ENCODE data around the gene TMPRSS4. TPM values are rescaled to one million over a fixed set of nuclear protein-coding genes. Genes with fewer than 3 reads are reported as not detected.

Gene TMPRSS4
- total and polyA plus RNA-seq, 2 donors (not counting 1 experiment from before 2014, with no cell fraction given), result not detected

GRCh38 chr11:118105657-118106305 lies 28.9 kb downstream of the TMPRSS4 start:
- 91% methylated on average over 4 of the region's 4 CpGs for WGBS (ENCODE audit: insufficient coverage)
- Histone ChIP-seq H3K4me2 (replicated peaks; ENCODE audit: low read depth, low read length, poor library complexity, severe bottlenecking) (no peak overlapping the region), H3K27me3 (replicated peaks in 1 of 4; ENCODE audit: control extremely low read depth in 1 of 4, control insufficient read depth in 3 of 4, insufficient read depth in 4 of 4, low read length in 3 of 4) (no peaks in the 10 kb centered on the region), H3K79me2 (ENCODE audit: control insufficient read depth, insufficient read depth, low read length) (no peaks in the 10 kb centered on the region), H3K9me3 (ENCODE audit: control extremely low read depth in 1 of 3, control insufficient read depth in 2 of 3, insufficient read depth in 1 of 3, low read length in 2 of 3) (no peaks in the 10 kb centered on the region), H3K36me3 (replicated peaks in 1 of 2; ENCODE audit: control extremely low read depth in 1 of 2, control insufficient read depth in 1 of 2, extremely low read depth in 1 of 2, insufficient read depth in 2 of 2, low read length in 1 of 2) (no peaks in the 10 kb centered on the region), H4K20me1 (ENCODE audit: control insufficient read depth, insufficient read depth, low read length, poor library complexity, severe bottlenecking) (no peaks in the 10 kb centered on the region), H3K4me1 (ENCODE audit: control insufficient read depth in 2 of 2, insufficient read depth in 2 of 2, low read length in 2 of 2) (no peaks in the 10 kb centered on the region), H3K4me3 (ENCODE audit: control extremely low read depth in 1 of 5, extremely low read depth in 1 of 5, insufficient read depth in 1 of 5, low read depth in 2 of 5, low read length in 4 of 5) (no peak overlapping the region), H2AFZ (ENCODE audit: insufficient read depth, low read depth, low read length, poor library complexity, severe bottlenecking) (no peak overlapping the region), H3K27ac (ENCODE audit: low read length in 2 of 2) (no peak overlapping the region), H3K9ac (ENCODE audit: low read length) (no peak overlapping the region)
- DNase-seq, result no peak
- ChIA-PET POLR2A (no interaction called here), CTCF (interaction anchor here (1.4 kb wide), 1 partner anchor 17 kb away, joined by 4 read pairs; no protein-coding TSS in a partner anchor)
- ATAC-seq (ENCODE audit: low read depth), result no peak
- no peaks in the 10 kb centered on the region for H3K9me3 Mint-ChIP-seq (ENCODE audit: insufficient read depth)
- TF ChIP-seq EZH2 (IDR thresholded peaks at IDR 0.05; ENCODE audit: borderline replicate concordance, insufficient read depth, low read depth, low read length, poor library complexity, severe bottlenecking) (no peak), CTCF (IDR thresholded peaks at IDR 0.05) (no peak)
- intact Hi-C loops (cut with micrococcal nuclease), result no loop called here
- peaks cover 25% of the 10 kb centered on the region for H3K27me3 Mint-ChIP-seq
- no peak overlapping the region for H3K4me3 Mint-ChIP-seq
- no peak overlapping the region for H3K27ac Mint-ChIP-seq
- H3K4me1 Mint-ChIP-seq, result no peaks in the 10 kb centered on the region

GRCh38 chr11:118106789-118107335 lies 30.0 kb downstream of the TMPRSS4 start:
- Histone ChIP-seq H3K27ac (ENCODE audit: low read length in 2 of 2) (no peak overlapping the region), H3K36me3 (replicated peaks in 1 of 2; ENCODE audit: control extremely low read depth in 1 of 2, control insufficient read depth in 1 of 2, extremely low read depth in 1 of 2, insufficient read depth in 2 of 2, low read length in 1 of 2) (no peaks in the 10 kb centered on the region), H3K9me3 (ENCODE audit: control extremely low read depth in 1 of 3, control insufficient read depth in 2 of 3, insufficient read depth in 1 of 3, low read length in 2 of 3) (no peaks in the 10 kb centered on the region), H3K4me2 (replicated peaks; ENCODE audit: low read depth, low read length, poor library complexity, severe bottlenecking) (no peak overlapping the region), H3K79me2 (ENCODE audit: control insufficient read depth, insufficient read depth, low read length) (no peaks in the 10 kb centered on the region), H4K20me1 (ENCODE audit: control insufficient read depth, insufficient read depth, low read length, poor library complexity, severe bottlenecking) (no peaks in the 10 kb centered on the region), H3K4me3 (ENCODE audit: control extremely low read depth in 1 of 5, extremely low read depth in 1 of 5, insufficient read depth in 1 of 5, low read depth in 2 of 5, low read length in 4 of 5) (no peak overlapping the region), H2AFZ (ENCODE audit: insufficient read depth, low read depth, low read length, poor library complexity, severe bottlenecking) (no peak overlapping the region), H3K27me3 (replicated peaks in 1 of 4; ENCODE audit: control extremely low read depth in 1 of 4, control insufficient read depth in 3 of 4, insufficient read depth in 4 of 4, low read length in 3 of 4) (peaks cover 0 to 4% (median 0%) of the 10 kb centered on the region in 4 experiments), H3K4me1 (ENCODE audit: control insufficient read depth in 2 of 2, insufficient read depth in 2 of 2, low read length in 2 of 2) (no peaks in the 10 kb centered on the region), H3K9ac (ENCODE audit: low read length) (no peak overlapping the region)
- 80% methylated on average over 1 of the region's 2 CpGs for WGBS (ENCODE audit: insufficient coverage)
- no peak for DNase-seq
- H3K27me3 Mint-ChIP-seq, result peaks cover 23% of the 10 kb centered on the region
- H3K4me3 Mint-ChIP-seq, result no peak overlapping the region
- H3K4me1 Mint-ChIP-seq, result no peaks in the 10 kb centered on the region
- intact Hi-C loops (cut with micrococcal nuclease), result no loop called here
- CTCF ChIA-PET, result no interaction called here
- H3K27ac Mint-ChIP-seq, result no peak overlapping the region
- no peak for TF ChIP-seq EZH2 (IDR thresholded peaks at IDR 0.05; ENCODE audit: borderline replicate concordance, insufficient read depth, low read depth, low read length, poor library complexity, severe bottlenecking)
- no peak for TF ChIP-seq CTCF (IDR thresholded peaks at IDR 0.05)
- H3K9me3 Mint-ChIP-seq (ENCODE audit: insufficient read depth), result no peaks in the 10 kb centered on the region
- ATAC-seq (ENCODE audit: low read depth), result no peak
- POLR2A ChIA-PET, result no interaction called here

All from B cell (primary cell).